Measurements from ENCODE around the gene NFKBIB. TPM values are rescaled to one million over a fixed set of nuclear protein-coding genes. Genes with fewer than 3 reads are reported as not detected.

Gene NFKBIB
- polyA plus RNA-seq, 1 of the 3 experiments (the other 2 are of a cell fraction): 31.8 TPM

DNA sequence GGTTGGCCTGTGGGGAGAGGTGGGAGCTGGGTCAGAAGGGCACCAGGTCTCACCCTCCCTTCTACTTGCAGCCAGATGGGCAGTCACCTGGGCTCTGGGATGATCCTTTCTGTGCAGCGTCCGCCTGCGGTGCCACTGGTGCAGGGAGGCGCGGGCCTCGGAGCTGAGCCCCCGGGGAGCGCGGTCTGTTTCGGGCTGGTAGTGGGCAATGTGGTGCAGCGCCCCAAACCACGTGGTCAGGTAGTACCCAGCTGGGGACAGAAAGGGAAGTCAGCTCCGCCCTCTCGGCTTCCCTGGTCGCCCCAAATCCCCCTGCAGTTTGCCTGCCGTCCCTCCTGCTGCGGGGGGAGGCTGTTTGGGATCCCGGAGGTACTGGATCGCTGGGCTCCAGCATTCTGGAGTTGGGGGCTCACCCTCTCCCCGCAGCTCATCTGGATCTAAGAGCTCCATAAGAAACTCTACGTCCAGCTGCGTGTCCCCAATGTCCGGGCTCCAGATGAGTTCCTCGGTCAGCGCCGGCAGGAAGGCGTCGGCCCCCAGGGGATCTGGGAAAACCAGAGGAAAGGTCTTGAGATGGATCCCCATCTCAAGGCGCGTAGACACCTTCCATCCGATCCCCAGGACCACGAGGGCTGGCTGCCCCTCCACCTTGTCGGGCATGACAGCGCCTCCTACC lies 30.5 kb upstream of the NFKBIB start:
- WGBS (ENCODE audit: low lambda C conversion rate): 31% methylated on average over 16 of the region's 34 CpGs
- Histone ChIP-seq H3K4me3 (ENCODE audit: low read depth in 2 of 2, low read length in 1 of 2) (peak overlapping the region; percentile 31 to 35; a peak in 3 of 4 replicates), H3K9me2 (no peaks in the 10 kb centered on the region), H3F3A (replicated peaks; ENCODE audit: insufficient read depth) (no peaks in the 10 kb centered on the region), H3K4me1 (ENCODE audit: control insufficient read depth in 1 of 2, insufficient read depth in 2 of 2, low read depth in 1 of 2, low read length in 1 of 2) (peaks cover 0 to 15% of the 10 kb centered on the region in 2 experiments; a peak in 1 of 4 replicates), H3K27ac (ENCODE audit: low read depth in 2 of 2, low read length in 1 of 2) (no peak overlapping the region), H3K79me2 (ENCODE audit: insufficient read depth) (no peaks in the 10 kb centered on the region), H2AFZ (ENCODE audit: low read depth) (peak overlapping the region; percentile 83; the same call in 1 of the 2 replicates), H4K20me1 (ENCODE audit: insufficient read depth) (no peaks in the 10 kb centered on the region), H3K27me3 (ENCODE audit: insufficient read depth) (no peaks in the 10 kb centered on the region), H3K9ac (no peak overlapping the region), H3K9me3 (no peaks in the 10 kb centered on the region), H3K4me2 (peak overlapping the region; percentile 67), H3K36me3 (replicated peaks in 1 of 2; ENCODE audit: control insufficient read depth in 1 of 2, insufficient read depth in 2 of 2, low read length in 1 of 2) (no peaks in the 10 kb centered on the region)
- ChIA-PET POLR2A (interaction anchor here (1.0 kb wide), 2 partner anchors 20 to 37 kb away, joined by 3 to 4 read pairs; no protein-coding TSS in a partner anchor), CTCF (interaction anchor here (0.8 to 6.3 kb wide), 11 partner anchors 8 to 466 kb away, joined by 3 to 36 read pairs (median 4); partner anchors contain the start of genes ECH1, FAM98C, MRPS12 and SARS2)
- TF ChIP-seq, protein P1, sequence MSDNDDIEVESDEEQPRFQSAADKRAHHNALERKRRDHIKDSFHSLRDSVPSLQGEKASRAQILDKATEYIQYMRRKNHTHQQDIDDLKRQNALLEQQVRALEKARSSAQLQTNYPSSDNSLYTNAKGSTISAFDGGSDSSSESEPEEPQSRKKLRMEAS (IDR thresholded peaks at IDR 0.05; ENCODE audit: low read depth): no peak
- no peak for TF ChIP-seq NRF1 (IDR thresholded peaks at IDR 0.05; ENCODE audit: low read depth, low read length)
- TF ChIP-seq, protein P2, sequence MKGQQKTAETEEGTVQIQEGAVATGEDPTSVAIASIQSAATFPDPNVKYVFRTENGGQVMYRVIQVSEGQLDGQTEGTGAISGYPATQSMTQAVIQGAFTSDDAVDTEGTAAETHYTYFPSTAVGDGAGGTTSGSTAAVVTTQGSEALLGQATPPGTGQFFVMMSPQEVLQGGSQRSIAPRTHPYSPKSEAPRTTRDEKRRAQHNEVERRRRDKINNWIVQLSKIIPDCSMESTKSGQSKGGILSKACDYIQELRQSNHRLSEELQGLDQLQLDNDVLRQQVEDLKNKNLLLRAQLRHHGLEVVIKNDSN (IDR thresholded peaks at IDR 0.05; ENCODE audit: borderline replicate concordance, low read depth): no peak
- TF ChIP-seq GABPA (IDR thresholded peaks at IDR 0.05; ENCODE audit: low read depth): no peak
- TF ChIP-seq TEAD4 (IDR thresholded peaks at IDR 0.05; ENCODE audit: borderline replicate concordance, insufficient read depth): no peak
- no peak for TF ChIP-seq POLR2AphosphoS5 (IDR thresholded peaks at IDR 0.05; ENCODE audit: low read depth, low read length)
- TF ChIP-seq EP300 (IDR thresholded peaks at IDR 0.05; ENCODE audit: borderline replicate concordance in 1 of 2, low read depth in 1 of 2, low read length in 1 of 2): no peak
- no peak for TF ChIP-seq EZH2phosphoT487 (IDR thresholded peaks at IDR 0.05; ENCODE audit: borderline replicate concordance, low read depth)
- no peak for TF ChIP-seq MEF2A (IDR thresholded peaks at IDR 0.05; ENCODE audit: borderline replicate concordance, low read depth)
- no peak for TF ChIP-seq NFIC (IDR thresholded peaks at IDR 0.05; ENCODE audit: borderline replicate concordance)
- no peak for TF ChIP-seq FOXJ3 (CRISPR knock-in tag; IDR thresholded peaks at IDR 0.05)
- no peak for TF ChIP-seq FOSL2 (IDR thresholded peaks at IDR 0.05; ENCODE audit: borderline replicate concordance, low read depth)
- no peak for TF ChIP-seq GATA2 (CRISPR knock-in tag; IDR thresholded peaks at IDR 0.05)
- no peak for TF ChIP-seq FOXM1 (IDR thresholded peaks at IDR 0.05; ENCODE audit: low read depth)
- DNase-seq: peak; percentile 47

DNA sequence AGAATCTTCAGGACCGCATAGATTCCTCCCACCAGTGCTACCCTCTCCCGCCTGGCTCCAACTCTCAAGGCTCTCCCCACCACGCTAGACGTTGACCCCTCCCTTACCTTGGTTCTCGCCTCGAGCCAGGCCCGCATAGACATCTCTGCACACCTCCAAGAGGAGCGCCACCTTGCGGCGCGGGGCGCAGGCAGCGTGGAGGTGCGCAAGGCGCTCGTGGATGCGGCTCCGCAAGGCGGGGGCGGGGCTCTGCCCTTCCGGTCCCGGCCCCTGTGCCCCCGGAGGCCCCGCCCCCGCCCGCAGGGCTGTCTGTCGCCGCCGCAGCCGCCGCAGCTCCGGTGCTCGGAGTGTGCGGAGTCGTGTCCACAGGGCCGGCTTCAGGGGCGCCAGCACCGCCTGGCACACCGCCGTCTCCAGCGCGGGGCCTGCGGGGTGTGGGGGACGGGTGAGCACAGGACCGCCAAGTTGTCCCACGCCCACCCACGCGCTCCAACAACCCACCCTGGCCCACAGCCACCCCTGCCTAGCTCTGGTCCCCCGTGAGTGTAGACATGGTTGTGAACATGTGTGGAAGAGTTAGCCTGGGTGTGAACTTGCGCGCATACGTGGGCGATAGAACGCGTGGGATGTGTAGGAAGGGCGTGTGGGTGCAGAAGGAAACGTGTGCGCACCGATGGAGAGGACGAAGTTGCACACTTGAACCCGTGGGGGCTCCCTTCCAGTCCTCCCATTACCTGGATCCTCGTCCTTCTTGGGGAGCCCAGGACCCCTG lies 29.7 kb upstream of the NFKBIB start:
- H3K4me3 ChIP-seq (ENCODE audit: low read depth in 2 of 2, low read length in 1 of 2): peak overlapping the region; percentile 31 to 35; a peak in 3 of 4 replicates
- peak; percentile 91 for DNase-seq
- no peaks in the 10 kb centered on the region for H4K20me1 ChIP-seq (ENCODE audit: insufficient read depth)
- no peaks in the 10 kb centered on the region for H3K9me2 ChIP-seq
- no peaks in the 10 kb centered on the region for H3K36me3 ChIP-seq (replicated peaks in 1 of 2; ENCODE audit: control insufficient read depth in 1 of 2, insufficient read depth in 2 of 2, low read length in 1 of 2)
- CTCF ChIA-PET: interaction anchor here (0.7 to 6.3 kb wide), 11 partner anchors 7 to 305 kb away, joined by 3 to 36 read pairs (median 4); partner anchors contain the start of genes MRPS12 and SARS2
- POLR2A ChIA-PET: interaction anchor here (1.0 kb wide), 1 partner anchor 21 kb away, joined by 3 read pairs; no protein-coding TSS in a partner anchor
- 43% methylated on average over 40 of the region's 62 CpGs for WGBS (ENCODE audit: low lambda C conversion rate)
- H3F3A ChIP-seq (replicated peaks; ENCODE audit: insufficient read depth): no peaks in the 10 kb centered on the region
- H3K79me2 ChIP-seq (ENCODE audit: insufficient read depth): no peaks in the 10 kb centered on the region
- peak overlapping the region; percentile 83; the same call in 1 of the 2 replicates for H2AFZ ChIP-seq (ENCODE audit: low read depth)
- no peak overlapping the region for H3K27ac ChIP-seq (ENCODE audit: low read depth in 2 of 2, low read length in 1 of 2)
- no peaks in the 10 kb centered on the region for H3K9me3 ChIP-seq
- H3K9ac ChIP-seq: no peak overlapping the region
- H3K4me1 ChIP-seq (ENCODE audit: control insufficient read depth in 1 of 2, insufficient read depth in 2 of 2, low read depth in 1 of 2, low read length in 1 of 2): peaks cover 0 to 15% of the 10 kb centered on the region in 2 experiments; a peak in 1 of 4 replicates
- H3K4me2 ChIP-seq: peak overlapping the region; percentile 67
- TF ChIP-seq FOXJ3 (CRISPR knock-in tag; IDR thresholded peaks at IDR 0.05) (no peak), NRF1 (IDR thresholded peaks at IDR 0.05; ENCODE audit: low read depth, low read length) (peak; percentile 41), EP300 (IDR thresholded peaks at IDR 0.05; ENCODE audit: borderline replicate concordance in 1 of 2, low read depth in 1 of 2, low read length in 1 of 2) (no peak), SMC3 (IDR thresholded peaks at IDR 0.05; ENCODE audit: low read depth, low read length) (peak; percentile 66), RAD21 (IDR thresholded peaks at IDR 0.05; ENCODE audit: low read length) (peak; percentile 55)
- TF ChIP-seq, protein P3, sequence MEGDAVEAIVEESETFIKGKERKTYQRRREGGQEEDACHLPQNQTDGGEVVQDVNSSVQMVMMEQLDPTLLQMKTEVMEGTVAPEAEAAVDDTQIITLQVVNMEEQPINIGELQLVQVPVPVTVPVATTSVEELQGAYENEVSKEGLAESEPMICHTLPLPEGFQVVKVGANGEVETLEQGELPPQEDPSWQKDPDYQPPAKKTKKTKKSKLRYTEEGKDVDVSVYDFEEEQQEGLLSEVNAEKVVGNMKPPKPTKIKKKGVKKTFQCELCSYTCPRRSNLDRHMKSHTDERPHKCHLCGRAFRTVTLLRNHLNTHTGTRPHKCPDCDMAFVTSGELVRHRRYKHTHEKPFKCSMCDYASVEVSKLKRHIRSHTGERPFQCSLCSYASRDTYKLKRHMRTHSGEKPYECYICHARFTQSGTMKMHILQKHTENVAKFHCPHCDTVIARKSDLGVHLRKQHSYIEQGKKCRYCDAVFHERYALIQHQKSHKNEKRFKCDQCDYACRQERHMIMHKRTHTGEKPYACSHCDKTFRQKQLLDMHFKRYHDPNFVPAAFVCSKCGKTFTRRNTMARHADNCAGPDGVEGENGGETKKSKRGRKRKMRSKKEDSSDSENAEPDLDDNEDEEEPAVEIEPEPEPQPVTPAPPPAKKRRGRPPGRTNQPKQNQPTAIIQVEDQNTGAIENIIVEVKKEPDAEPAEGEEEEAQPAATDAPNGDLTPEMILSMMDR (IDR thresholded peaks at IDR 0.05): peak; percentile 71
- TF ChIP-seq, protein P1 (IDR thresholded peaks at IDR 0.05; ENCODE audit: low read depth): peak; percentile 66; the same call in 1 of the 2 replicates
- no peaks in the 10 kb centered on the region for H3K27me3 ChIP-seq (ENCODE audit: insufficient read depth)
